GM10266 (cell line): ENCODE measurements around the gene ATP13A5.

ENCODE experiments used
- DNase-seq: peaks from one replicate; pipeline ENCODE4 v3.0.0; 2012; ENCODE audit errors: extremely low spot score
- TF ChIP-seq, protein P1 (sequence below): IDR thresholded peaks from 2 replicates; pipeline ENCODE4 v1.5.1; 2012; ENCODE audit warnings: mild to moderate bottlenecking, low read depth; ENCODE audit not compliant: control insufficient read depth, insufficient read depth; ENCODE audit errors: missing control alignments

Gene ATP13A5, protein sequence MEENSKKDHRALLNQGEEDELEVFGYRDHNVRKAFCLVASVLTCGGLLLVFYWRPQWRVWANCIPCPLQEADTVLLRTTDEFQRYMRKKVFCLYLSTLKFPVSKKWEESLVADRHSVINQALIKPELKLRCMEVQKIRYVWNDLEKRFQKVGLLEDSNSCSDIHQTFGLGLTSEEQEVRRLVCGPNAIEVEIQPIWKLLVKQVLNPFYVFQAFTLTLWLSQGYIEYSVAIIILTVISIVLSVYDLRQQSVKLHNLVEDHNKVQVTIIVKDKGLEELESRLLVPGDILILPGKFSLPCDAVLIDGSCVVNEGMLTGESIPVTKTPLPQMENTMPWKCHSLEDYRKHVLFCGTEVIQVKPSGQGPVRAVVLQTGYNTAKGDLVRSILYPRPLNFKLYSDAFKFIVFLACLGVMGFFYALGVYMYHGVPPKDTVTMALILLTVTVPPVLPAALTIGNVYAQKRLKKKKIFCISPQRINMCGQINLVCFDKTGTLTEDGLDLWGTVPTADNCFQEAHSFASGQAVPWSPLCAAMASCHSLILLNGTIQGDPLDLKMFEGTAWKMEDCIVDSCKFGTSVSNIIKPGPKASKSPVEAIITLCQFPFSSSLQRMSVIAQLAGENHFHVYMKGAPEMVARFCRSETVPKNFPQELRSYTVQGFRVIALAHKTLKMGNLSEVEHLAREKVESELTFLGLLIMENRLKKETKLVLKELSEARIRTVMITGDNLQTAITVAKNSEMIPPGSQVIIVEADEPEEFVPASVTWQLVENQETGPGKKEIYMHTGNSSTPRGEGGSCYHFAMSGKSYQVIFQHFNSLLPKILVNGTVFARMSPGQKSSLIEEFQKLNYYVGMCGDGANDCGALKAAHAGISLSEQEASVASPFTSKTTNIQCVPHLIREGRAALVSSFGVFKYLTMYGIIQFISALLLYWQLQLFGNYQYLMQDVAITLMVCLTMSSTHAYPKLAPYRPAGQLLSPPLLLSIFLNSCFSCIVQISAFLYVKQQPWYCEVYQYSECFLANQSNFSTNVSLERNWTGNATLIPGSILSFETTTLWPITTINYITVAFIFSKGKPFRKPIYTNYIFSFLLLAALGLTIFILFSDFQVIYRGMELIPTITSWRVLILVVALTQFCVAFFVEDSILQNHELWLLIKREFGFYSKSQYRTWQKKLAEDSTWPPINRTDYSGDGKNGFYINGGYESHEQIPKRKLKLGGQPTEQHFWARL

DNA sequence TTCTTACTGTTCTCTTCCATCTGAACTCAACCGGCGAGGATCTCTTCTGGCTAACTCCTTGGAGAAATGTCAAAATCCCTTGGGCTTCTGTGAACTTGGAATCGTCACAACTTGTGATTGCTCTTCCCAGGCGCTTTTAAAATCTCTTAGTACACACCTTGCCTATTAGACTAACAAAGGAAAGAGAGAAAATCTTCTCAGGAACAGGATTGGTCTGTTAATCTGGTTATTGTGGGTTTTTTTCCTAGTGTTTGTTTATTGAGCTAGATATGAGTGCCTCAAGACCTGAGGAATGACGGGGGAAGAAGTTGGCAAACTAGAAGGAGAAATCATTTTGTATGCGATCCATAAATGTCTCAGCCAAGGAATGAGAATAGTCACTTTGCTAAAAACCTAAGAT lies at the start of gene ATP13A5:
Gene ATP13A5 (minus strand): TSS at position 48 of the 400 bp plus-strand sequence. CDS start 28 bp downstream, at position 20.
- TF ChIP-seq, protein P1, sequence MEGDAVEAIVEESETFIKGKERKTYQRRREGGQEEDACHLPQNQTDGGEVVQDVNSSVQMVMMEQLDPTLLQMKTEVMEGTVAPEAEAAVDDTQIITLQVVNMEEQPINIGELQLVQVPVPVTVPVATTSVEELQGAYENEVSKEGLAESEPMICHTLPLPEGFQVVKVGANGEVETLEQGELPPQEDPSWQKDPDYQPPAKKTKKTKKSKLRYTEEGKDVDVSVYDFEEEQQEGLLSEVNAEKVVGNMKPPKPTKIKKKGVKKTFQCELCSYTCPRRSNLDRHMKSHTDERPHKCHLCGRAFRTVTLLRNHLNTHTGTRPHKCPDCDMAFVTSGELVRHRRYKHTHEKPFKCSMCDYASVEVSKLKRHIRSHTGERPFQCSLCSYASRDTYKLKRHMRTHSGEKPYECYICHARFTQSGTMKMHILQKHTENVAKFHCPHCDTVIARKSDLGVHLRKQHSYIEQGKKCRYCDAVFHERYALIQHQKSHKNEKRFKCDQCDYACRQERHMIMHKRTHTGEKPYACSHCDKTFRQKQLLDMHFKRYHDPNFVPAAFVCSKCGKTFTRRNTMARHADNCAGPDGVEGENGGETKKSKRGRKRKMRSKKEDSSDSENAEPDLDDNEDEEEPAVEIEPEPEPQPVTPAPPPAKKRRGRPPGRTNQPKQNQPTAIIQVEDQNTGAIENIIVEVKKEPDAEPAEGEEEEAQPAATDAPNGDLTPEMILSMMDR = no peak
- DNase-seq = no peak

DNA sequence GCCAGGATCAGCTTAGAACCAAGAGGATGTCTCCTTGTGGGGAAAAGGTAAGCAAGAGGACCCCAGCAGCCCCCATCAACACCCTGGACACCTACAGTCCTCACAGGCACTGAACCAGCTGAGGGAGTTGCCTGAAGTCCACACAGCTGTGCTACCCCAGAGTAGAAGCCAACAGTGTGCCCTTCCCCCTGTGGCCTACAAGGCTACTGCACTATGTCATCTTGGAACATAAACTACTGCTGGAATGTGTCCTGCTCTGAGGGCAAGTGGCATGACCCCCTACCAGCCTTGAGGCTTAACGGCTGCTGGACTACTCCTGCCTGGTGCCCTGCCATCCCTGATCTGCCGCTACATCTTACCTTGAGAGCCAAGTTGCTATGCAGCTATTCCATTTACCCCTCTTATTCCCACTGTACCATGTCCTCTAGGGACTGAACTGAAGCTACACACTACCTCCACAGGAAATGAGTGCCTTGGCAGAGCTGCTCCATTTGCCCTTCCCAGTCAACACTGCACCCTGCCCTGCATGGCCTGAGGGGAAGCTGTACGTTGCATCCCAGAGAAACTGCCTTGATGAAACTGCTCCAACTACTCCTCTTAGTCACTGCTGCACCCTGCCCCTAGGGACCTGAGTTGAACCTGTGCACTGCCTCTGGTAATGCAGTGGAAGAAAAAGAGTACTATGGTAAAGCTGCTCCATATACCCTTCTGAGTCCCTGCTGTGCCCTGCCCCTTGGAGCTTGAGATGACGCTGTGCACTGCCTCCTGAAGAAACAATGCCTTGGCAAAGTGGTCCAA lies 40.2 kb upstream of the ATP13A5 start:
- DNase-seq = no peak
- TF ChIP-seq, protein P1 = no peak

DNA sequence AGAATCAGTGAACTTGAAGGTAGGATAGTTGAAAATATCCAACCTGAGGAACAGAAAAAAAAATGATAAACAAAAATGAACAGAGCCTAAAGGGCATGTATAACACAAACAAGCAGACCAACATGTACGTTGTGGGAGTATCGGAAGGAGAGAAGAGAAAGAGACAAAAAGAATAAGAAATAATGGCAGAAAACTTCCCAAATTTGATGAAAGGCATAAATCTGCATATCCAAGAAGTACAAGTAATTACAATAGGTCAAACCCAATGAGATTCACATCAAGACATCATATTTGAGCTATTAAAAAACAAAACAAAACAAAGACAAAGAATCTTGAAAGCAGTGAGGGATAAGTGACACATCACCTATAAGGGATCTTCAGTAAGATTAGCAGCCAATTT lies 38.1 kb upstream of the ATP13A5 start:
- TF ChIP-seq, protein P1 = no peak
- DNase-seq = no peak

DNA sequence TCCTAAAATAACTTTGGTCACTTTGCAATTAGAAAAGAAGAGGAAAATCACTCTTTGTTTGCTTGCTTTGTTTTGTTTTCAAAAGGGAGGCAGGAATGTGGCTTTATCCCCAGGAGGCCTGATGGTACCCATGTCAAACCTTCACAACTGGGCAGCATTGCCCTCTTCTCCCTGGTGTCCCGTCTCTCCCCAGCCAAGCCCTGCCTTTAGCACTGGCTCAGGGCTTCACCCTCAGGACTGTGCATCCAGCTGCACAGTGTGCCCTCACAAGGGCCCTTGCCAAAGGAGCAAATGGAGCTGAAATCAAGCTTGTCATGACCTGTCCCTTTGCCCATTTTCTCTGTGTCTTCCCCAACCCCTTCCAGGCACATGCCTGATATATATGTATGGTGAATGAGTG lies 29.1 kb upstream of the ATP13A5 start:
- DNase-seq = no peak
- TF ChIP-seq, protein P1 = no peak

DNA sequence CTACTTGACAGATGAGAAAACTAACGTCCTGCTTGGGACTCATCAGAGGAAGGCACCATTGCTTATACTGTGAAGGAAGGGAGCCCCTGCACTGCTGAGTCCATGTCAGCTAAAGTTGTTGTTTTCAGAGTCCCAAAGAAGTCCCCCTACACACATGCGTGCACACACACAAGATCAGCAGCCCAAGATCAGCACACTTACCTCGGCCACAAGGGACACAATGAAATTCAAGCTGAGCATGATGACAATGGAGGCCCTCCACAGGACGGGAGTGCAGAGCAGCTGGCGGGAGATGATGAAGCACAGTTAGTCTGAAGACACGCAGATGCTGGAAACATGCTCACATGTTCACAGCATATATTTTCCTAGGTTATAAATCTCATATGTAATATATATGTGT lies 28.6 kb upstream of the ATP13A5 start:
- TF ChIP-seq, protein P1 = no peak
- DNase-seq = no peak

DNA sequence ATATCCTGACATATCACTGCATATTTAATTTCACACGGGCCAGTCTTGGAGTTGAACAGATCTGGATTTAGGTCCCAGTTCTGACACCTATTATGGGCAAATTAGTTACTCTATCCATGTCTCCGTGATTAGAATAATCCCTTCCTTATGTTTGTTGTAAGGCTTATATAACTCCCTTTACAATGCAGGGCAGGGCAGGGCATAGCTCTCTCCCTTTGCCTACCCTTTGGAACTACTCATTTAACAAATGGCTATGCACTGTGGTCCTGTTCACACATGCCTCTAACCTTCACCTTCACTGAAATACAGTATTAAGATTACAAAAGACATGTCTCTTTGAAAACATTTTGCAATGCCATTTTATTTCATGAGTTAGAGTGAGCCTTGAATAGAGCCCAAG lies 24.8 kb upstream of the ATP13A5 start:
- TF ChIP-seq, protein P1 = no peak
- no peak for DNase-seq
